Tibial artery (tissue), 4 donors: ENCODE data around the gene MED12L.

Source experiments
- DNase-seq, 2 donors: peaks; one replicate each; pipeline ENCODE4 v3.0.0-alpha.2; 2019
- H3K27ac ChIP-seq, 2 donors: fragments of 200-600 bp; sonication (generic) in 1 of 2; 1 replicate in 1 of 2; 2 replicates in 1 of 2; pipeline ENCODE4 v1.5.1; 2018 to 2019; ENCODE audit warnings: mild to moderate bottlenecking in 1 of 2
- H3K27me3 ChIP-seq, 2 donors: fragments of 200-600 bp; sonication (generic) in 1 of 2; one replicate each; pipeline versions ENCODE4 v1.5.1 to v1.6.0; 2016 to 2019
- H3K36me3 ChIP-seq, 3 donors: fragments of 200-600 bp; sonication (generic) in 2 of 3; one replicate each; pipeline ENCODE4 v1.5.1; 2016 to 2019; ENCODE audit warnings: mild to moderate bottlenecking in 2 of 3
- H3K4me1 ChIP-seq, 4 donors: fragments of 200-600 bp; sonication (generic) in 2 of 4; 1 replicate in 3 of 4; 2 replicates in 1 of 4; pipeline ENCODE4 v1.5.1; 2016 to 2019
- H3K4me3 ChIP-seq, 2 donors: fragments of 200-600 bp; sonication (generic) in 1 of 2; 1 replicate in 1 of 2; 2 replicates in 1 of 2; pipeline ENCODE4 v1.5.1; 2018 to 2019; ENCODE audit warnings: mild to moderate bottlenecking in 2 of 2
- H3K9me3 ChIP-seq, 3 donors: fragments of 200-600 bp; sonication (generic) in 1 of 3; one replicate each; pipeline ENCODE4 v1.5.1; 2016 to 2019
- intact Hi-C: fragments of 100-400 bp; cut with DNase I; formaldehyde crosslinking; loops from one replicate; pipeline ENCODE4 v1.15.0; 2023; ENCODE audit warnings: low total_unique reads
- TF ChIP-seq, protein P1 (sequence below), 2 experiments: fragments of 200-600 bp in 1 of 2; fragments of 450-650 bp in 1 of 2; IDR thresholded peaks; one replicate each; pipeline ENCODE4 v1.5.1; 2017 to 2019; ENCODE audit warnings: antibody characterized with exemption in 2 of 2, mild to moderate bottlenecking in 1 of 2, moderate library complexity in 1 of 2

Gene MED12L

DNA sequence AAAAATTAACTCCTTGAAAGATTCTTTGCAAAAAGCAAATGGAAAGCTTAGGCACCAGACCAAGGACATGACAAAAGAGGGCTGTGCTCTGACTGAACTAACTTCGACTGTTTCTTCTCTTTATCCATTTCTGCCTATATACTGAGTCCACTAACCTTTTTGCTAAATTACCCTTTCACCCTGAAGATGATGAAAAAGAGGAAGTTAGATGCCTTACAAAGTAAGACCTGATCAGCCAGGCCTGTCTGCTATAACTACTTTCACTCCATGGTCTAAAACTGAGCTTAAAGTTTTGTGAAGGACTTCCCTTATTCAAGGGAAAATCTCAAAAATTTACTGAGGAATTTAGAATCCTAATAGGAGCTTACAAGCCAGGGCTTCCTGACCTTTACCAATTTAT is 381.6 kb downstream of the MED12L start:
- no peaks in the 10 kb centered on the region for H3K36me3 ChIP-seq
- peaks cover 0 to 3% of the 10 kb centered on the region in 2 donors for H3K27me3 ChIP-seq
- H3K4me3 ChIP-seq = no peak overlapping the region
- no peaks in the 10 kb centered on the region for H3K4me1 ChIP-seq
- H3K9me3 ChIP-seq = no peaks in the 10 kb centered on the region
- TF ChIP-seq, protein P1, sequence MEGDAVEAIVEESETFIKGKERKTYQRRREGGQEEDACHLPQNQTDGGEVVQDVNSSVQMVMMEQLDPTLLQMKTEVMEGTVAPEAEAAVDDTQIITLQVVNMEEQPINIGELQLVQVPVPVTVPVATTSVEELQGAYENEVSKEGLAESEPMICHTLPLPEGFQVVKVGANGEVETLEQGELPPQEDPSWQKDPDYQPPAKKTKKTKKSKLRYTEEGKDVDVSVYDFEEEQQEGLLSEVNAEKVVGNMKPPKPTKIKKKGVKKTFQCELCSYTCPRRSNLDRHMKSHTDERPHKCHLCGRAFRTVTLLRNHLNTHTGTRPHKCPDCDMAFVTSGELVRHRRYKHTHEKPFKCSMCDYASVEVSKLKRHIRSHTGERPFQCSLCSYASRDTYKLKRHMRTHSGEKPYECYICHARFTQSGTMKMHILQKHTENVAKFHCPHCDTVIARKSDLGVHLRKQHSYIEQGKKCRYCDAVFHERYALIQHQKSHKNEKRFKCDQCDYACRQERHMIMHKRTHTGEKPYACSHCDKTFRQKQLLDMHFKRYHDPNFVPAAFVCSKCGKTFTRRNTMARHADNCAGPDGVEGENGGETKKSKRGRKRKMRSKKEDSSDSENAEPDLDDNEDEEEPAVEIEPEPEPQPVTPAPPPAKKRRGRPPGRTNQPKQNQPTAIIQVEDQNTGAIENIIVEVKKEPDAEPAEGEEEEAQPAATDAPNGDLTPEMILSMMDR (IDR thresholded peaks at IDR 0.05) = no peak
- intact Hi-C loops = no loop called here
- H3K27ac ChIP-seq = no peak overlapping the region
- no peak for DNase-seq

DNA sequence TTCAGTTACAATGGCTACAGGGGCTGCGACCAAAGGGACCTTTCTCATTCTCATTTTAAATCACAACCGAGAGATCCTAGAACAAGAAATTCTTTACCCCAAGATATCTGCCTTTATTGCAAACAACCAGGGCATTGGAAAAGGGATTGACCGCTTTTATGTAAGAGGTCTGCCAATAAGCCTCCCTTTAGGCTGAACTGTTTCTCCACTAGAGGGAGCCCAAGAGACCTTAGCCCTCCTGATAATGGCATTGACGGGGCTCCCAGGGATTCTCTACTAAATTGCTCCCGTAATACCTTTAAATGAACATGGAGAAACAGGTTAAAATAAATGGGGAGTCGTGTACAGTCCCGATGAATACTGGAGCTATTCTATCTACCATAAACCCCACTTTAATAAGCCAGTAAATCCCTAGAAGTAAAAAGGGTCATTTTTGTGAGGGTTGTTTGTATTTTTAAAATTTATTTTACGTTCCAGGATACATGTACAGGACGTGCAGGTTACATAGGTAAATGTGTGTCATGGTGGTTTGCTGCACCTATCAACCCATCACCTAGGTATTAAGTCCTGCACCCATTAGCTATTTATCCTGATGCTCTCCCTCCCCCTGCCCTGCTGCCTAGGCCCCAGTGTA is 382.9 kb downstream of the MED12L start:
- TF ChIP-seq, protein P1 (IDR thresholded peaks at IDR 0.05) = peak; percentile 55 to 77
- peak in 1 of 2 donors; percentile 30 for DNase-seq
- H3K27me3 ChIP-seq = no peaks in the 10 kb centered on the region
- no peak overlapping the region for H3K4me3 ChIP-seq
- no peaks in the 10 kb centered on the region for H3K4me1 ChIP-seq
- intact Hi-C loops = no loop called here
- no peaks in the 10 kb centered on the region for H3K36me3 ChIP-seq
- H3K27ac ChIP-seq = no peak overlapping the region
- H3K9me3 ChIP-seq = no peaks in the 10 kb centered on the region

DNA sequence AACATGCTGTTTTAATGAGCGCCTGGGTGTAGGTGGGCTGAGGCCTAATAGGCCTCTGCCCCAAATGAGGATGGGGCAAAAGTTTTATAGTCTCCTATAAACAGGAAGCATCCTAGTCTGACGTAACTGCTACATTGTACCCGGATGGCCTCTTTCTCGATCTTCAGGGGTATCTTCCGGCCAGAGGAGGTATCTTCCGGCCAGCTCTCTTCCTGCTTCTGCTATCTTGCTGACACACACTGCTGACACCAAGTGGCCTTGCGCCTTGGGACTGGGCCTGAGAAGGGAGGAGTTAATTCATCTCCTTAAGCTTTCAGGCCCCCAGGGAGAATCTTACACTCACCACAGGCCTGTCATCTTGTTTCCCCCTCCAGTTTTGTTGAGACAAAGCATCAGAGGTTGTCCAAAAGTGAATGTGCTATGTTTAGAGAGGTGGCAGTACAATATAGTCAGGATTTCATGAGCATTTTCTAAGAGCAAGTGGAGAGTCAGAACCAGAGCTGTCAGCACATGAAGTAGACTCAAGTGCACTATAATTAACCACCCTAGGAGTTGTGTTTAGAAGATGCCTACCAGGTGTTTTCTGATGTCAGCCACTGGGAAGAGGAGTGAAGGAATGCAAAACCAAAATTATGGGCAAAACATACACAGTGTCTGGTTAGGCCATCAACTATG is 391.0 kb downstream of the MED12L start:
- TF ChIP-seq, protein P1 (IDR thresholded peaks at IDR 0.05) = no peak
- Histone ChIP-seq H3K27me3 (no peaks in the 10 kb centered on the region), H3K4me1 (no peaks in the 10 kb centered on the region), H3K9me3 (peaks cover 0 to 4% (median 0%) of the 10 kb centered on the region in 3 donors), H3K4me3 (no peak overlapping the region), H3K27ac (no peak overlapping the region), H3K36me3 (no peaks in the 10 kb centered on the region)
- intact Hi-C loops = no loop called here
- DNase-seq = no peak

DNA sequence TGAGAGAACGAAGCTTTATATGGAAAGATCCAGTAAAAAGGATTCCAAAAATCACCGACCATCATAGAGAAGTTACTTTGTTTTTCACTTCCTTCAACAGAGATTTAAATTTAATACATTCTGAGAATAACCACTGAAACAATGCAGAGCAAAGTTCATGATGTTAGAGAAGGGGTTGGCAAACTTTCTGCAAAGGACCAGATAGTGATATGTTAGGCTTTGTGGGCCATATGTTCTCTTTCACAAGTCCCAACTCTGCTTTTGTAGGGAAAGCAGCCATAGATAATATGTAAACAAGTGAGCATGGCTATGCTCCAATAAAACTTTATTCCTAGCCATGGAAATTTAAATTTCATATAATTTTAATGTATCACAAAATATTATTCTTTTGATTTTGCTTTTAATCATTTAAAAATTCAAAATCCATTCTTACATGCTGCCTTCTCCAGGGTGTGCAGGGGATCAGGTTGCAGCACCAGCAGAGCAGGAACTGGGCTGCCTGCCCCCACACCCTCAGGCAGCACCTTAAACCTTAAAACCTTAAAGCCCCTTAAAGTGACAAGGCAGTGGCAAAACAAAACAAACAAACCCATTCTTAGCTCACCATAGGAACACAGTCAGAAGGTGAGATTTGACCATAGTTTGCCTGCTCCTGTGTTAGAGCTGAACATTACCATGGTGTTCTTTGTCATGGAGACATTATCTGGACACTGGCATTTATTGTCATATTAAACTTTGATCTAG is 392.3 kb downstream of the MED12L start:
- no peak overlapping the region for H3K4me3 ChIP-seq
- intact Hi-C loops = no loop called here
- DNase-seq = no peak
- H3K27me3 ChIP-seq = no peaks in the 10 kb centered on the region
- TF ChIP-seq, protein P1 (IDR thresholded peaks at IDR 0.05) = no peak
- no peak overlapping the region for H3K27ac ChIP-seq
- H3K4me1 ChIP-seq = no peaks in the 10 kb centered on the region
- H3K36me3 ChIP-seq = no peaks in the 10 kb centered on the region
- peaks cover 0 to 9% (median 0%) of the 10 kb centered on the region in 3 donors for H3K9me3 ChIP-seq

DNA sequence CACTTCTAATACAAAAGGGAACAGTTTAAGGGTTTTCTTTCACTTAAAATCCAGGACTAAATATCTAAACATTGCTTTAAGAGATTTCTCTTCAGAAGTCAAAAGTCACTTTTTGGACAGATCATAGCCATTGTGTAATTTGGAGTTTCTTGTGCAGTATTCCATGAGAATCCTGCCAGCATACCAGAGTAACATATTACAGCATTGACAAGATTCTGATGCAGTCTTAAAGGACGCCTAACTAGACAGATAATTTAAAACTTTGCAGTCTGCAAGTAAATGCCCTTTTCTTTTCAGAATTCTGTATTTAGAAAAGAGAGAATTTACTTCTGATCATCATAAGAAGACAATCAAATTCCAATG is 392.9 kb downstream of the MED12L start:
- Histone ChIP-seq H3K27ac (no peak overlapping the region), H3K4me1 (no peaks in the 10 kb centered on the region), H3K27me3 (no peaks in the 10 kb centered on the region), H3K36me3 (no peaks in the 10 kb centered on the region), H3K9me3 (peaks cover 0 to 9% (median 0%) of the 10 kb centered on the region in 3 donors), H3K4me3 (no peak overlapping the region)
- intact Hi-C loops = no loop called here
- DNase-seq = no peak
- TF ChIP-seq, protein P1 (IDR thresholded peaks at IDR 0.05) = no peak
